ENCODE data around the gene HNRNPR.

HNRNPR gene

GRCh38 chr1:23368562-23369334 lies 24.7 kb upstream of the HNRNPR start:
- DNase-seq, result peak; percentile 97

- DNase-seq, result peak; percentile 99
Measured at GRCh38 chr1:23367791-23368561, 23.9 kb upstream of the HNRNPR start.

DNA sequence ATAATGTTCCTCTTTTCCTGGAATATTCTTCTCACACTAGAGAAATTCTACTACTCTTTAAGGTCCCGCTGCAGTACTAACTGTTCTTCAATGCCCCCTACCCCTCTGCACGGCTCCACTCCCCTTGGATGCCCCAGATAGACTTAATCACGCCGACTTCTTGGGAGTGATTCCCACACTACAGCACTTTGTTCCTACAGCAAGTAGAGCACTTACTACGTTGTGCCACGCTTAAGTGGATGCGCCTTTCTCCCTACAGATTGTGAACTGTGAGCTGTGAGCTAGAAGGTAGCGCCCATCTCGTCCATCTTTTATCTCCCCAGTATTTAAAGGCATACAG lies 23.3 kb upstream of the HNRNPR start:
- no peak for DNase-seq

- DNase-seq, result no peak
Measured at GRCh38 chr1:23366598-23366997, 22.5 kb upstream of the HNRNPR start.

- no peak for DNase-seq
Measured at GRCh38 chr1:23366146-23366545, 22.1 kb upstream of the HNRNPR start.

- DNase-seq, result no peak
Measured at GRCh38 chr1:23362218-23362713, 18.2 kb upstream of the HNRNPR start.

DNA sequence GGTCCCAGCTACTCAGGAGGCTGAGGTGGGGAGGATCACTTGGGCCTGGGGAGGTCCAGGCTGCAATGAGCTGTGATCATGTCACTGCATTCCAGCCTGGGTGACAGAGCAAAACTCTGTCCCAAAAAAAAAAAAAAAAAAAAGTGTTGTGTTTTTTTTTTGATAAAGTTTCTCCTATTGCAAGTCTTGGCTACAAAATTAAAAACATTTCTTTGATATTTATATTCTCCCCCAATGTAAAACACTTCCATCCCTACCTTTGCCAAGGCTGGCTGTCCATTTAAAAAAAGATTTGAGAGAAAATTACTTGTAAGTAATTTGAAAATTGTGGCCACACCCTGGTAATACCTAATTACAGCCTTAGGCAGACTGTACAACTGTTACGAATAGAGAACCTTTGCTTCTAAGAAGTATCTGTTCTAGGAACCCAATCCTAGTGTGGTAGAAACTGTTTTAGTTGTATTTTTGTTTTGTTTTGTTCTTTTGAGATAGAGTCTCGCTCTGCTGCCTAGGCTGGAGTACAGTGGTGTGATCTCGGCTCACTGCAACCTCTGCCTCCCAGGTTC lies 14.3 kb upstream of the HNRNPR start:
- no peak for DNase-seq

- DNase-seq, result no peak
Measured at GRCh38 chr1:23357138-23357908, 13.2 kb upstream of the HNRNPR start.

- no peak for DNase-seq
Measured at GRCh38 chr1:23356471-23357137, 12.5 kb upstream of the HNRNPR start.

DNA sequence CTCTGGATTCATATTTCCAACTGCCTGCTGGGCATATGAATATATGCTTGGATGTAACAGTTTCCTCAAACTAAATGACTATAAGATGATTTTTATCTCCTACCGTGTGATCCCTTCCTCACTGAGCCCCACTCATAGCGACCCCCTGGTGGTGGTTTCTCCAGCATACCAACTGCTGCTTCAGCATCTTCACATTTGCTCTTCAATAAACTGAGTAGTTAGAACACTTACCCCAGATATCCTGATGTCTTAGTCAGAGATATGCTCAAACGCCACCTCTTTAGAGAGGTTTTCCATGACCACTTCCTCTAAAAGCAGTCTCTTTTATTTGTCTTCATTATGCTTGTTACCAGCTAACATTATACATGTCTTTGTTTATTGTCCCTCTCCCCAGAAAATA lies 10.2 kb upstream of the HNRNPR start:
- DNase-seq, result no peak

- no peak for DNase-seq
Measured at GRCh38 chr1:23352096-23352695, 8.1 kb upstream of the HNRNPR start.

GRCh38 chr1:23345920-23346319 lies 1.8 kb upstream of the HNRNPR start:
- no peak for DNase-seq

DNA sequence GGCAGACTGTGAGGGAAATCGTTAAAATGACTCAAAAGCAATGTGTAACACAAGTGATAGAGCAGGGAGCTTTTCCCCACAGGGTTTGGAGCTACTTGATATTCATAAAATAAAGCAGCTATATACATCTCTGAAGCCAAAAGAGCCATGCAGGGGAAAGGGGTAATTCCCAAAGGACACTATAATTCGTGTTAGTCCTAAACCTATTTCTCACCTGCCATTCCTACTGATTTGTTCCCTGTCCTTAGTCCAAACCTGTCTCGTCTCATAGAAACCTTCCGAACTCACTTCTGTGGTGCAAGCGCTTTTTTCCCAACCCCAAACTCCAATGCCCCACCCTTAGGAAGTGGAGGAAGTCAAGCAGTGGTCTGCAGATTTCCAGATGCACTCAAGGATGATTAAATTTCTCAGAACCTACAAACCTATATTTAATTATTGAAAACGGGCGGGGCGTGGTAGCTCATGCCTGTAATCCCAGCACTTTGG lies 946 bp upstream of the HNRNPR start:
- no peak for DNase-seq

DNA sequence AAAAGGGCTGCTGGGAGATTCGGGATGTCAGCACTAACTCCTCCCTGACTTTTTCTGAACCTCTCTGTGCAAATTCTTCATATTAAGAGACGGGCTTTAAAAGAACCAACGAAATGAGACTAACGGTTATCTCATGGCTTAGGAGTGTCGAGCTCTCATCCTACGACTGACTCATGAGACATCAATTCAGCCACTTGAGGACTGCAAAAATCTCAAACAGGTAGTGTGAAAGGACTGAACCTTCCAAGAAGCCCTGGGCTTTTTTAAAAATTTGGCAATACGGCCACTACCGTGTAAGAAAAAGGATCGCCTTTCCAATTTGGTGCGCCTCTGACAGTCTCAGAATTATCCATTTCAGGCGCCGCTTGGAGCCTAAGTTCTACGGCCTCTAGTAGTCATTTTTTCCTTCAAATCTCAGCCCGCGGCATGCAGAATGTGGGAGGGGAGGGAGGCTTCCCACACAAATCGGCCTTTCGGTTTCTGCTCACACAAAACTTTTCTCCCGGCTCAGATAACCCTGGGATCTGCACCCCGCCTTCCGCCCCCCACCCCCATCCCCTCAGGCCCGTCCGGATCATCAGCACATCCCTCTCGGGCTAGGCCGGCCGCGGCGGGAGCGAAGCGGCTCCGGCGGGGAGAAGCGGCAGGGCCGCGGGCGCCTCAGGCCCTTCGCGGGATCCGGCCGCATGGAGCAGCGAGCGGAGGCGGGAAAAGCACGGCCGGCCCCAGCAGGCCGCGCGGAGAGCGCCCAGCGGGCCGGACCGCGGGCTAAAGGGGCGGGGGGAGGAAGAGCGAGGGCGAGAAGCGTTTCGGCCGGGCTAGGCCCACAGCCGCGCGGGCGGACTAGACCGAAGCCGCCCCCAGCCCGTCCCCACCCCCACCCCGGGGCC lies 618 bp downstream of the HNRNPR start:
- peak; percentile 75 for DNase-seq

DNA sequence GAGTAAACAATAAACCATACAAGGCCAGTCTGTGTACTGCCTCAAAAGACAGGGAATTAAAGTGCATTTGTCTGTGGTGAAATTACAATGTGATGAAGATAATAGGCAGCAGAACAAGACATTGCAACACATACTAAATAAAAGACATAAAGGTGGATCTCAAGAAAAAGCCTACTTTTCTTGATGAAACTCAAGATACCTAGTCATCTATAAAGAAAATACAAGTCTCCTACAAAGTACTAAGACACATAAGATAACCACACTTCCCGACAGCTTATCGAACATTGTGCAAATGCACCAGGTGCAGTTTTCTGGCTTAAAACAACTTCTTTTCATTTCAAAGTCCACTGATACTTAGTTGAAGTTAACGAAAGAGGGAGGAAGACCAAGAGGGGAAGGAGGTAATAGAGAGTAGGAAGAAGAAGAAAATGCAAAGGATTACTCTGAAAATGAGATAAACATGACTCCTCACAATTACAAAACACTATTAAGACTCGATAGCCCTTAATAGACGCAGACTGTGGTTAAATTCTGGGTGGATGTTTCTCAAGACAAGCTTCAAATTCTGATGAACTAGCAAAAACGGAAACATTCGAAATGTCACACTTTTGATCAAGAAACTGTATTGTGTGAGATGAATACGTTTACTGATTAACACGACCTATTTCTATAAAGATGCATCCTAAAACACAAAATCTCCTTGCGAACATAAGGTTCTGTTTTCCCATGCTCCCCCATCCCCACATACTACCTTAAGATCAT lies 2.0 kb downstream of the HNRNPR start:
- peak; percentile 66 for DNase-seq

- DNase-seq, result no peak
Measured at GRCh38 chr1:23339632-23340031, 4.5 kb downstream of the HNRNPR start.

DNA sequence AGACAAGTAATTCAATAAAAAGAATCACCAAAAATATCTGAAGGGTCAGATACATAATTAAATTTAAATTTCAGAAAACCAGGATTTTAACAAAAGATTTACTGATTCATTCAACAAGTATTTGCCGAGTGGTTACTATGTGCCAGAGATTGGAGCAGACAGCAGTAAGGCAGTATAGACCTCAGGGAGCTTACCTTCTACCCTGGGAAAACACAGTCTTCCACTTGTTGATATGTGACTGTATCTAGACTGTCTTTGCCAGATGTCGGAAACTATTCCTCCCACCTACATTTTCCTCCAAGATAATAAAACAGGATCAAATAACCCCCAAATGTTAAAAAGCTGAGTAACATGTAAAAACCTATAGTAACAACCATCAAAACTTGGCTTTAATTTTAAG lies 6.2 kb downstream of the HNRNPR start:
- DNase-seq, result no peak

DNA sequence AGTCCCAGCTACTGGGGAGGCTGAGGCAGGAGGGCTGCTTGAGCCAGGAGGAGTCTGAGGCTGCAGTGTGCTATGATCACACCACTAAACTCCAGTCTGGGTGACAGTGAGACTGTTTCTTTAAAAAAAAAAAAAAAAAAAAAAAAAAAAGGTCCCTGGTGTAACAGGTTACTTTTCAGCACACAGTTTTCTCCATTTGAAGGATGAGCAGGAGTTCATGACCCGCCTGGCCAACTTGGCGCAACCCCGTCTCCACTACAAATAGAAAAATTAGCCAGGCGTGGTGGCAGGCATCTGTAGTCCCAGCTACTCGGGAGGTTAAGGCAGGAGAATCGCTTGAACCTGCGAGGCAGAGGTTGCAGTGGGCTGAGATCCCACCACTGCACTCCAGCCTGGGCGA lies 12.4 kb downstream of the HNRNPR start:
- no peak for DNase-seq

- no peak for DNase-seq
Measured at GRCh38 chr1:23330846-23331245, 13.2 kb downstream of the HNRNPR start.

GRCh38 chr1:23325393-23325792 lies 18.7 kb downstream of the HNRNPR start:
- DNase-seq, result no peak
